Activated CD4-positive, CD25-positive, alpha-beta regulatory T cell (primary cell): ENCODE measurements around the gene FGGY.
"Not testable (repeated sequence)": the region's sequence is repeated elsewhere in the genome, so short reads cannot be mapped to it uniquely, and the experiment has no call there.

ENCODE experiments used
- DNase-seq, 4 experiments: peaks; one replicate each; lab custom pipeline; 2025; lab: John Stamatoyannopoulos, UW

Gene FGGY

GRCh38 chr1:59511476-59512465 is 214.9 kb downstream of the FGGY start:
- DNase-seq, result no peak

- DNase-seq, result no peak
These were observed 215.8 kb downstream of the FGGY start for GRCh38 chr1:59512702-59513101.

- DNase-seq, result no peak
These were observed 217.4 kb downstream of the FGGY start for GRCh38 chr1:59514061-59514909.

- no peak for DNase-seq
These were observed 220.0 kb downstream of the FGGY start for GRCh38 chr1:59516881-59517280.

- DNase-seq, result no peak
These were observed 223.3 kb downstream of the FGGY start for GRCh38 chr1:59520194-59520593.

GRCh38 chr1:59520827-59521418 is 224.0 kb downstream of the FGGY start:
- DNase-seq, result no peak

GRCh38 chr1:59521456-59521855 is 224.6 kb downstream of the FGGY start:
- DNase-seq, result no peak

- DNase-seq, result no peak
These were observed 226.1 kb downstream of the FGGY start for GRCh38 chr1:59522925-59523505.

GRCh38 chr1:59523745-59524450 is 227.0 kb downstream of the FGGY start:
- no peak for DNase-seq

GRCh38 chr1:59526240-59526639 is 229.3 kb downstream of the FGGY start:
- no peak for DNase-seq

GRCh38 chr1:59528471-59528870 is 231.6 kb downstream of the FGGY start:
- no peak for DNase-seq

- DNase-seq, result no peak
These were observed 232.0 kb downstream of the FGGY start for GRCh38 chr1:59528900-59529299.

GRCh38 chr1:59530119-59530518 is 233.2 kb downstream of the FGGY start:
- no peak for DNase-seq

- DNase-seq, result no peak
These were observed 235.2 kb downstream of the FGGY start for GRCh38 chr1:59532102-59532501.

- not testable (repeated sequence) for DNase-seq
These were observed 241.6 kb downstream of the FGGY start for GRCh38 chr1:59538476-59538875.

GRCh38 chr1:59539961-59540681 is 243.2 kb downstream of the FGGY start:
- no peak for DNase-seq

- DNase-seq, result no peak
These were observed 244.3 kb downstream of the FGGY start for GRCh38 chr1:59541161-59541560.

- DNase-seq, result no peak
These were observed 245.0 kb downstream of the FGGY start for GRCh38 chr1:59541891-59542290.

- no peak for DNase-seq
These were observed 246.3 kb downstream of the FGGY start for GRCh38 chr1:59543211-59543668.

- no peak for DNase-seq
These were observed 247.9 kb downstream of the FGGY start for GRCh38 chr1:59544615-59545293.
